Stimulated activated CD4-positive, alpha-beta T cell treated with anti-CD3 and anti-CD28 coated beads, Interleukin-2, amount 100 ng/mL, for 48 hours (primary cell): Measurements from ENCODE around the gene KY.

Experiments used
- DNase-seq, 2 donors: peaks; one replicate each; pipeline ENCODE4 v3.0.0-alpha.2; 2020

The KY gene

GRCh38 chr3:134618478-134619300, 32.1 kb downstream of the KY start:
- no peak for DNase-seq

GRCh38 chr3:134617608-134618477, 33.0 kb downstream of the KY start:
- DNase-seq, result no peak

GRCh38 chr3:134615743-134616142, 35.1 kb downstream of the KY start:
- no peak for DNase-seq

GRCh38 chr3:134614955-134615354, 35.9 kb downstream of the KY start:
- no peak for DNase-seq

- no peak for DNase-seq
These were observed 37.8 kb downstream of the KY start for GRCh38 chr3:134613006-134613520.

GRCh38 chr3:134611516-134611915, 39.3 kb downstream of the KY start:
- no peak for DNase-seq

GRCh38 chr3:134610432-134611385, 40.1 kb downstream of the KY start:
- no peak for DNase-seq

GRCh38 chr3:134609821-134610431, 40.9 kb downstream of the KY start:
- no peak for DNase-seq

- DNase-seq, result no peak
These were observed 41.9 kb downstream of the KY start for GRCh38 chr3:134608771-134609435.

- no peak for DNase-seq
These were observed 42.6 kb downstream of the KY start for GRCh38 chr3:134608023-134608770.

GRCh38 chr3:134607054-134608022, 43.5 kb downstream of the KY start:
- no peak for DNase-seq

- DNase-seq, result no peak
These were observed 44.5 kb downstream of the KY start for GRCh38 chr3:134606033-134607025.

GRCh38 chr3:134605556-134605955, 45.3 kb downstream of the KY start:
- no peak for DNase-seq

GRCh38 chr3:134603956-134604355, 46.9 kb downstream of the KY start:
- no peak for DNase-seq

- DNase-seq, result no peak
These were observed 47.3 kb downstream of the KY start for GRCh38 chr3:134603480-134603879.

GRCh38 chr3:134602440-134602814, 48.4 kb downstream of the KY start:
- no peak for DNase-seq

GRCh38 chr3:134601539-134602439, 49.0 kb downstream of the KY start:
- no peak for DNase-seq
